Hair follicular keratinocyte (primary cell): Measurements from ENCODE around the gene GPANK1. TPM values are rescaled to one million over a fixed set of nuclear protein-coding genes. Genes with fewer than 3 reads are reported as not detected.

ENCODE experiments used
- total RNA-seq: library from RNA; depleted of rRNA; stranded (reverse); fragments of >200 nt; gene quantifications from 2 replicates; pipeline ENCODE4 v1.2.3, GENCODE V29; 2015

GPANK1 gene
- 13.1 and 16.0 TPM in 2 replicates for total RNA-seq

GRCh38 chr6:31664790-31665500 lies at the start of gene GPANK1:
Gene GPANK1, minus strand, starts transcription at chr6:31664997. Its CDS starts 519 bp downstream, at chr6:31664478.

DNA sequence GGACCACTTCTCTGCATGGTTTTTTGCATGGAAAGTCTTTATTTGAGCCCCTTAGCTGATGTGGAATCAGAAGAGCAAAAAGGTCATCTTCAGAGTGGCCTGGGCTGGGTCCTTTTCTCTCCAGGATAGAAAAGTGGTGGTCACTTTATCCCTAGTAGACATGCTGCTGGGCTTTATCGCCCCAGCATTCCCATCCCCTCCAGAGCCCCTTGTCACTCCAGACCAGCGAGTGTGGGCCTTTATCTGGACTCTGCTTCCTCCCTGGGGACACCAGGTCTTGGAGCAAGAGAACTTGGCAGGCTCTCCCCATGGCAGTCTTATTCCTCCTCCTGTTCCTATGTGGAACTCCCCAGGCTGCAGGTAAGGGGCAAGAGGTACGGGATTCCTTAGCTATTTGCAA lies 41.8 kb upstream of the GPANK1 start, which contains the start of gene LY6G6F:
TSS of gene LY6G6F (plus strand) at position 268 of the 400 bp plus-strand sequence. CDS start at position 309, 41 bp downstream.

GRCh38 chr6:31702819-31703716 lies 38.3 kb upstream of the GPANK1 start, which contains the start of gene ABHD16A:
Gene ABHD16A, minus strand, starts transcription at chr6:31703324. Its CDS starts 43 bp downstream, at chr6:31703281.

DNA sequence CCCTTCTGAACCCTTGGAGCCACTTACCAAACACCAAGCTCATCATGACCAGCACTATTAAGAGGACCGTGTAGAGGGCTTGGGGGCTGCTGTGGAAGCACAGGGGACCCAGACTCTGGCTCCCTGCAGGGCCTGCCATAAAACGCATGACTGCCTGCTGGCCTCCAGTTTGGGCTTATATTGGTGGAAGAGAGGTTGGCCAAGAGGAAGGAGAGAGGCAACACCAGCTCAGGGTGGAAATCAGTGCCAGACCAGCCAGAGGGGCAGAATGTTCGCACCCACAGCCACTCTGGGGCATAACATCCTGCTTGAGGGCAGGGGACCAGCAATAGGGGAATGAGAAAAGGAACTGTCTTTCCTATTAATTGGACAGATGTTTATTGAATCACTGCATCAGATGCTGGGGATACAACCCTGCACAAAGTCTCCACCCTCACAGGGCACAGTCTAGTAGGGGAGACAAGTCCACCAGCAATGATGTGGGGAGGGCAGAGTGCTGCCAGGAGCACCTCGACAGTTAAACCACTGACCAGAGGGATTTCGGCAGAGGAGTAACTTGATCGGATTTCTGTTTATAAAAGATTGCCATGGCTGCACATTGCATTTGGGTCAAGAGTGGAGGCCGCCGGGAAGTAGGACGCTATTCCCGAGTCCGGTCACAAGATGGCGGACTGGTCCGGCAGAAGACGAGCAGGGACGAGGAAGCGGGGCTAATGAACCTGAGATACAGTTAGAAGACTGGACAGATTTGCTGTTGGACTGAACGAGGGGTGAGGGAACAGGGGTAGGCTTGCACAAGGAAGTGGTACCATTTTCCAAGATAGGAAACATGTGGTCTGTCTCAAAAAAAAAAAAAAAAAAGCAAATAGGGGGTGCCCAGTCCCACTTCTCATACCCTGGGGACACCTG lies 15.7 kb upstream of the GPANK1 start, which contains the start of gene LY6G5C:
TSS of gene LY6G5C (minus strand) at position 842 of the 909 bp plus-strand sequence. CDS start at position 148, 694 bp downstream.

DNA sequence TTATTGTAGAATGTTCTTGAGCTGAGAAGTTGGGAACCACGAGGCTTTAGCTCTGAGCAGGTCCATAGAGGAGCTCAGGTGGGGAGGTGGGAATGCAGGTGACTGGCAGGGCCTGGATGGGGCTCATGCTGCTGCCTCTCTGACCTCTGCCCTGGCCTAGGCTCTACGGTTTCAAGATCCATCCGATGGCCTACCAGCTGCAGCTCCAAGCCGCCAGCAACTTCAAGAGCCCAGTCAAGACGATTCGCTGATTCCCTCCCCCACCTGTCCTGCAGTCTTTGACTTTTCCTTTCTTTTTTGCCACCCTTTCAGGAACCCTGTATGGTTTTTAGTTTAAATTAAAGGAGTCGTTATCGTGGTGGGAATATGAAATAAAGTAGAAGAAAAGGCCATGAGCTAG lies 4.9 kb upstream of the GPANK1 start, which contains the start of gene LY6G5B:
TSS of gene LY6G5B (plus strand) at position 301 of the 400 bp plus-strand sequence. CDS start 975 bp downstream, outside the sequence.

GRCh38 chr6:31665501-31666336 lies 922 bp upstream of the GPANK1 start, which contains the start of gene CSNK2B:
Gene CSNK2B, plus strand, starts transcription at chr6:31666080. Its CDS starts 752 bp downstream, at chr6:31666832.

GRCh38 chr6:31660381-31661261 lies 4.2 kb downstream of the GPANK1 start, which contains the start of gene C6orf47:
Gene C6orf47, minus strand, starts transcription at chr6:31660778. Its CDS starts 831 bp downstream, at chr6:31659947.

GRCh38 chr6:31655349-31656237 lies 9.2 kb downstream of the GPANK1 start, which contains the start of gene APOM:
Gene APOM, plus strand, starts transcription at chr6:31655894. Its CDS starts 73 bp downstream, at chr6:31655967.

GRCh38 chr6:31620586-31621319 lies 44.0 kb downstream of the GPANK1 start, which contains the start of gene PRRC2A:
Gene PRRC2A, plus strand, starts transcription at chr6:31620715. Its CDS starts 2,075 bp downstream, at chr6:31622790.

DNA sequence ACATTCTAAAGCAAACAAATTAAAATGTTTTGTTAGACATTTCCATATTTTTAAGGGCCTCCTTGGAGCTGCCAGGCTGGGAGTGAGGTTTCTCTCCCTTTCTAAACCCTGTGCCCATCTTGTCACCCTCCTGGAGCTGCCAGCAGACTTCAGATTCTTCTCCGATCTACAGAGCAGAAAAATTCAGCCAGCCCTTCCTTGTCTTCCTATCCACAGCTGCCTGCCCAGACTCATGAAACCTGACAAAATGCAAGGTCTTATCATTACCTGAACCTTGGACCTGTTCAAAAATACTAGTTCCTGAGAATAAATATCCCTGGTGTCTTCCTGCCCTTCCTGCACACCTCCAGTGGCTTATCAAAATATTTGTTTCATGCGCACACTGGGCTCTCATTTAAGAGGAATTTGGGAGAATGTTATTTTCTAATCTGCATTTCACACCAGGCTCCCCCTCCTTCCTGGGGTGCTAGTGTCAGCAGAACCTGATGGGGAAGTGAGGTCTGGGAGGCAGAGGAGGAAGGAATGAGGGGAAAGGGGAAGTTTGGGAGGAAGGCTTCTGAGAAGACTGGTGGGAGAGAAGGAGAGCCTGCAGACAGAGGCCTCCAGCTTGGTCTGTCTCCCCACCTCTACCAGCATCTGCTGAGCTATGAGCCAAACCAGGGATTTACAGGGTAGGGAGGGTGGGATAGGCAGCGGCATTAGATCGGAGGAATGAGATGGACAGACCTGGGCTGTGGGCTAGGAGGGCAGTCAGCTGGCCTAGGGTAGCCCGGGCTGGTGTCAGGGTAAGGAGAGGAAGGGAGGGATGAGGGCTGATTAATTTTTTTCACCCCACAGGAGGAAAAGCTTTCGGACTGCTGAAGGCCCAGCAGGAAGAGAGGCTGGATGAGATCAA lies 49.9 kb downstream of the GPANK1 start, which contains the start of gene AIF1:
TSS of gene AIF1 (plus strand) at position 551 of the 895 bp plus-strand sequence. CDS start at position 647, 96 bp downstream.

Other genes starting within 250 kb of the GPANK1 start
- 8.7 and 16.8 TPM in 2 replicates for gene MICB, start 166.9 kb downstream of the GPANK1 start, total RNA-seq
- not detected in 2 replicates for gene MCCD1, start 136.0 kb downstream of the GPANK1 start, total RNA-seq
- gene DDX39B, start 123.0 kb downstream of the GPANK1 start, total RNA-seq: 438 and 525 TPM in 2 replicates
- 0.11 and 0.16 TPM in 2 replicates for gene ATP6V1G2, start 118.4 kb downstream of the GPANK1 start, total RNA-seq
- gene NFKBIL1, start 117.4 kb downstream of the GPANK1 start, total RNA-seq: 12.2 and 29.0 TPM in 2 replicates
- not detected in 2 replicates for gene LTA, start 92.7 kb downstream of the GPANK1 start, total RNA-seq
- 3.3 and 4.5 TPM in 2 replicates for gene TNF, start 89.4 kb downstream of the GPANK1 start, total RNA-seq
- 0.49 and 1.5 TPM in 2 replicates for gene LTB, start 82.6 kb downstream of the GPANK1 start, total RNA-seq
- gene LST1, start 78.7 kb downstream of the GPANK1 start, total RNA-seq: not detected in 2 replicates
- not detected in 2 replicates for gene NCR3, start 72.0 kb downstream of the GPANK1 start, total RNA-seq
- not detected in 2 replicates for gene AIF1, start 49.8 kb downstream of the GPANK1 start, total RNA-seq
- 88.0 and 92.7 TPM in 2 replicates for gene PRRC2A, start 44.3 kb downstream of the GPANK1 start, total RNA-seq
- 195 and 196 TPM in 2 replicates for gene BAG6, start 12.3 kb downstream of the GPANK1 start, total RNA-seq
- gene APOM, start 9.1 kb downstream of the GPANK1 start, total RNA-seq: 1.2 and 2.3 TPM in 2 replicates
- 16.0 and 20.2 TPM in 2 replicates for gene C6orf47, start 4.2 kb downstream of the GPANK1 start, total RNA-seq
- 251 and 316 TPM in 2 replicates for gene CSNK2B, start 1.1 kb upstream of the GPANK1 start, total RNA-seq
- gene LY6G5B, start 5.0 kb upstream of the GPANK1 start, total RNA-seq: 1.9 and 2.3 TPM in 2 replicates
- 0.70 and 0.76 TPM in 2 replicates for gene LY6G5C, start 16.1 kb upstream of the GPANK1 start, total RNA-seq
- gene ABHD16A, start 38.3 kb upstream of the GPANK1 start, total RNA-seq: 24.0 and 27.8 TPM in 2 replicates
- gene LY6G6F, start 41.9 kb upstream of the GPANK1 start, total RNA-seq: not detected in 2 replicates
- not detected in 2 replicates for gene LY6G6D, start 50.4 kb upstream of the GPANK1 start, total RNA-seq
- 0.15 TPM in 1 of 2 replicates, not detected in the other for gene LY6G6C, start 56.7 kb upstream of the GPANK1 start, total RNA-seq
- not detected in 2 replicates for gene MPIG6B, start 58.4 kb upstream of the GPANK1 start, total RNA-seq
- gene DDAH2, start 64.3 kb upstream of the GPANK1 start, total RNA-seq: 9.5 and 16.1 TPM in 2 replicates
- gene CLIC1, start 71.5 kb upstream of the GPANK1 start, total RNA-seq: 805 and 887 TPM in 2 replicates
- gene MSH5, start 75.0 kb upstream of the GPANK1 start, total RNA-seq: 6.2 and 7.4 TPM in 2 replicates
- 0.70 and 1.5 TPM in 2 replicates for gene SAPCD1, start 97.7 kb upstream of the GPANK1 start, total RNA-seq
- gene VWA7, start 112.3 kb upstream of the GPANK1 start, total RNA-seq: 0.19 and 0.86 TPM in 2 replicates
- 84.7 and 118 TPM in 2 replicates for gene VARS1, start 130.8 kb upstream of the GPANK1 start, total RNA-seq
- gene LSM2, start 142.0 kb upstream of the GPANK1 start, total RNA-seq: 95.7 and 134 TPM in 2 replicates
- 0.53 and 0.62 TPM in 2 replicates for gene HSPA1L, start 150.3 kb upstream of the GPANK1 start, total RNA-seq
- gene HSPA1A, start 150.5 kb upstream of the GPANK1 start, total RNA-seq: 37.6 and 59.1 TPM in 2 replicates
- 76.1 and 133 TPM in 2 replicates for gene HSPA1B, start 162.7 kb upstream of the GPANK1 start, total RNA-seq
- 33.3 and 33.7 TPM in 2 replicates for gene NEU1, start 197.8 kb upstream of the GPANK1 start, total RNA-seq
- 0.04 TPM in 1 of 2 replicates, not detected in the other for gene SLC44A4, start 214.0 kb upstream of the GPANK1 start, total RNA-seq
- 22.2 and 24.5 TPM in 2 replicates for gene EHMT2, start 232.7 kb upstream of the GPANK1 start, total RNA-seq
- 0.30 and 0.39 TPM in 2 replicates for gene ZBTB12, start 237.1 kb upstream of the GPANK1 start, total RNA-seq